NCI-H2081 (cell line): Measurements from ENCODE around the gene DPYSL4.
"Not testable (repeated sequence)": the region's sequence is repeated elsewhere in the genome, so short reads cannot be mapped to it uniquely, and the experiment has no call there.

ENCODE experiments used
- DNase-seq, 2 experiments: peaks; one replicate each; lab custom pipeline; 2025; lab: John Stamatoyannopoulos, UW

DPYSL4 gene

DNA sequence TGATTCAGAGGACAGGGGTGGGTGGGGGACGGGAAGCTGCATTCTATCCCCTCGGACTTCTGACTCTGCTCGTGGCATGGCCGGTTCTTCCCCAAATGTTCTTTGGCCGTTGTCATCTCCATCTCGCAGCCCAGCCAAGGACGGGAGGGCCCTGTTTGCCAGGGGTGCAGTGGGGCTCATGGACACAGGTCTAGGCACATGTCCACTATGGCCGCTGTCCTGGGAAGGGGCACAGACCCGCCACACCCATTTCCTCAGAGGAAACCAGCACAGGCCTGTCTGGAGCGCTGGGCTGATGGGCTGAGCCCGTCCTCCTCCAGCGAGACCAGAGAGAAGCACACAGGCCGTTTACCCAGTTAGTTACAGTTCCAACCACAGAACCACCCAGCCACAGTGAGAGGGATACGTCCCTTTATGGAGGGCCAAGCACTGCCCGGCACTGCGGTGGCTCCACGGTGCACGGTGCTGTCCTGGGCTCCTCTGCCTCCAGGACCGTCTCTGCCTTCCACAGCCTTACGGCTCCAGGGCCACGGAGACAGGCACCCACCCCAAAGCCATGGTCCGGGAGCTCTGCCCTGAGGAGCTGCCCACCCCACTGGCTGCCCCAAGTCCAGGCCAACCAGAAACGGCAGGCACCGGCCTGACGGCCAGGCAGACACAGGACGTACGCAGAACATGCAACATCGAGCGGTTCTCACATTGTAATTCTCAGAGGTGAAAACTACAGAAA is 20.2 kb downstream of the DPYSL4 start:
- DNase-seq: no peak

DNA sequence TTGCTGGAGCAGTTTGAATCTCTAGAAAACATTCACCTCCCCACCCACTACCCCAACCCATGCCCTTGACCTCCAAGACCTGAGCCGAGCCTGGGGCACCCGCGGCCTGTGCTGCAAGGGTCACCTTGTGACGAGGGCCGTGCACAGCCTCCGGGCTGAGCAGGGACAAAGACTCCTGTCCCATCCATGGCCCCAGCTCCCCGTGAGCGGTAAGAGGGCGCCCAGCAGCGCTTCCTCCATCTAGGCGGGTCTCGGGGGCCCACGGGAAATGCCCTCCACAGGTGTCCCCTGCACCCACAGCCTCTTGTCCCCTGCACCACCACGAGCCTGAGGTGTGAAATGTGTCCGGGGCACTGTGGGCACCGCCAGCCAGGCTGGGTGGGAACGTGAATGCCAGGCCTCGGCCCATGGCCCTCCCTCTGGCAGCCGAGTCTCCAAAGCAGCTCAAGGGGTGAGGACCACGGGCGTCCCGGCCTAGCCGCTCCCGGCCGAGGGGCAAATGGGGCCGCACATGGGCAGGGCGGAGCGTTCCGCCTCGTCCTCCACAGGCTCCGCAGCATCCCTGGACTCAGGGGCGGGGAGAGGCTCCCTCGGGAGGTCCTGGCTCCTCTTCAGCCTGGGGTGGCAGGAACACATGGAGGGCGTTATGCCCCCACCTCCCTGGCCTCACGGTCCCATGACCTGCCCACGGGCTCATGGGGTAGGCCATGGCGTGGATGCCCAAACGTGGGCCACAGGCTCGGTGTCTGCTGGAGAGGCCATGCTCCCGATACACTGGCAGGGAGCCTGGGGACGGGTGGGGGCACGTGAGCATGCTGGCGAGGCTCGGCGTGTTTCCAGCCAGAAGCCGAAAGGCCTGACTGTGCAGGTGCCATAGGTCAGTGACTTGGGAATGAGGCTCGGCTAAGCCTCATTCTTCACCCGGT is 21.1 kb downstream of the DPYSL4 start:
- no peak for DNase-seq

DNA sequence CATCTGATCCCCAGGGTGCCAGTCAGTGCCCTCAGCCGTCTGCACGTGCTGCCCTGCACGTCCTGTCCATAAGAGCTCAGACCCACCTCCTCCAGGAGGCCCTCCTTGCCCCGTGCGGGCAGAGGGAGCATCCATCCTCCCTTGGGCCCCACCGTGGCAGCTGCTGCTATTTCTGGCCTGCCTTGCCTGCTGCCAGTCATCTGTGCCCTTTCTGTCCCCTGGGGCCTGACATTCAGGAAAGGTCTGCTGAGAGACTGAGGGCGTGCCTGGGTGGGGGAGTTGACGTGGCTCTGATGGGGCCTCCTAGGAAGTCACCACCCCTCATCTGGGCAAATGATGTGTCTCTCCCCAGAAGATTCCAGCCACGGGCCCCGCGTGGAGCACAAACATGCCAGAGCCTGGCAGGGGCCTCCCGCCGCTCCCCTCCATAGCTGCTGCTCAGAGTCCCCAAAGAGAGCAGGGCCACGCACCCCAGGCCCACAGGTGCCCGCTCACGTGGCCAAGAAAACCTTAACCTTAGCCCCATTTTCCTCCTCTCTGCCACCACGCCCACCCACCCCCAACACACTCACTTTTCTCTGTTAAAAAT is 21.8 kb downstream of the DPYSL4 start:
- no peak for DNase-seq

DNA sequence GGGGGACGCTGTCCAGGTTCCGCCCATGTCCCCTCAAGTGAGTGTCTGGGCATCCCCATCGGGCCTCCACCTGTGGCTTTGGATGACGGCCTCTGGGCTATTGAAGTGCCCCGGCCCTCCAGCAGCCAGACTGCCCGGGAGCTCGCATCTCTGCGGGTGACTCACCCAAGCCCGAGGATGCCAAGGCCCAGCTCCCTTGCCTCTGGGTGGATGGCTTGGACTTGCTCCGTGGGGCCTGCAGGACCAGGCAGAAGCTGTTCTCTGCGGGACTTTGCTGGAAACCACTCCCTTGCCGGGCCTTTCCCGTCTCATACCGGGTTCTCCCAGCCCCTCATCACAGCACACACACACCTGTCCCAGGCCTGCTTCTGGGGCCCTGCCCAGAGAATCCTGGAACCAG is 22.4 kb downstream of the DPYSL4 start:
- no peak for DNase-seq

DNA sequence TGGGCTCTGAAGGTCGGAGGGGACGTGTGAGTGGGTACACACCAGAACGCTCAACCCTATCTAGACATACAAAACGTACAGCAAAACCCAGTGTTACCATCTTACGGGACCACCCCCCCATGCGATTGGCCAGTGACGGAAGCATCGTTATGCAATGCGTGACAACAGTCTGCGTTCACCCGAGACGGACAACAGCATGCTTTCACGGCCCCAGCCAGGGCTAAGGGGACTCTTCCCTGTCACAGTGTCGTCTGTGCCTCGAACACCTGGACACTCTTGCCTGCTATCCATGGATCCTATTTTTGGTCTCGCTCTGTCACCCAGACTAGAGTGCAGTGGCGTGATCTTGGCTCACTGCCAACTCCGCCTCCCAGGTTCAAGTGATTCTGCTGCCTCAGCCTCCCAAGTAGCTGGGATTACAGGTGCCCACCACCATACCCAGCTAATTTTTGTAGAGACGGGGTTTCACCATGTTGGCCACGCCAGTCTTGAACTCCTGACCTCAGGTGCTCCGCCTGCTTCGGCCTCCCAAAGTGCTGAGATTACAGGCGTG is 23.3 kb downstream of the DPYSL4 start:
- no peak for DNase-seq

DNA sequence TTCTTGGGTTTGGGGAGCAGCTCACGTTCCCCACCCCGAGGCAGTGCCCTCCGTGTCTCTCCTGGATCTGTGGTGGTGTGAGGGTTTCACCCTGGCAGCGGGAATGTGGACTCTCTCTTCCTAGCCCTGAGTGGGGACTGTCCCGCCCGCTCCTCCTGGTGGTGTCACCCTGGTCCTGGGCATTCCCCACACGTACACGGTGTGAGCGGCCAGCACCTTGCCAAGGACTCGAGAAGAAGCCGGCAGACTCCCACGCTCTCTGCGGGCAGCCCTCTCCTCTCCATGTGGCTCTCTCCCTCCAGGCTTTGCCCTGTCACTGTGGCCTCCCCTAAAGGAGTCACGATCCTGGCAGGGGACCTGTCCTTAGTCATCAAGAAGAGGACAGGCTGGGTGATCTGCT is 24.0 kb downstream of the DPYSL4 start:
- DNase-seq: no peak

DNA sequence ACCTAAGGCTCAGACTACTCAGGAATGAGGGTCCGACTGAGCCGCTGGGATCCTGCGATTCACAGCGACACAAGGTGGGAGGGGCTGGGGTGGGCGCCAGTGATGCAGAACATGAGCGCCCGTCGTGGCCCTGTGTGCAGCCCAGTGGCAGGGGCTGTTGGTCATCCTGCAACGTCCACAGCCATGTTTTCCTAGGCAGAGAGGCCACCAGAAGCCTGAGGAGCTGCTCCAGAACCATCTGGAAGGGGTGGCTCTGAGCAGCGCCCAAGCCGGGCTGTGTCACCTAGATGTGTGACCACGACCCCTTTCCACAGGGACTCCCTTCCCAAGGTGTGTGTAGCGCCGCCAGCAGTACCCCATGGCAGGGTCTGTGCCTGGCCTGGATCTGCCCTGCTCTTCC is 24.5 kb downstream of the DPYSL4 start:
- DNase-seq: no peak

DNA sequence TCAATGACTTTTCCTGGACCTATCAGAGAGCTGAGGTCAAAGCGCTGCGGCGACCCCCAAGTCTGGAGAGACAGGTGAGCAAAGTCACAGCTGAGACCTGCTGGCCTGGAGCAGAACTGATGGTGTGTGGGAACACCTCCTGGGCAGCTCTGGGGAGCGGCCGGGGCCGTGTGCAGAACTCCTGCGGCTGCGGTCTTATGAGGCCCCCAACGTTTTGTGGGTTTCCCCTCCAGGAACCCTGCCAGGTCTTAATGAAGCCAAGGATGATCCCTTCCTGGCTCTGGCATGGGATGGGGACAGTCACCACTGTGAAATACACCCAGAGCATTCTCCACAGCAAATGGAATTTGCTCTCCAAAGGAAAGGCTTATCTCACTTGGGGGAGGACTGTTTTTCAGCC is 26.1 kb downstream of the DPYSL4 start:
- no peak for DNase-seq

DNA sequence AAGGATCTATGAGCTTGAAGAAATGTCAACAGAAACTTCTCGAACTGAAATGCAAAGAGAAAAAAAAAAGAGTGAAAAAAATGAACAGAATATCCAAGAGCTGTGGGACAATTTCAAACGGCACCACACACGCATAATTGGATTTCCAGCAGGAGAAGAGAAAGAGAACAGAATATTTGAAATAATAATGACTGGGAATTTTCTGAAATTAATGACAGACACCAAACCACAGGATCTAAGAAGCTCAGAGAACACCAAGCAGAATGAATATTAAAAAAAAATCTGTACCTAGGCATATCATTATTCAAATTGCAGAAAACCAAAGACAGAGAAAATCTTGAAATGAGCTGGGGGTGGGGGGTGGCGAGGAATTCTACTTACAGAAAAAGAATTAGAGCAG is 27.2 kb downstream of the DPYSL4 start:
- DNase-seq: no peak

DNA sequence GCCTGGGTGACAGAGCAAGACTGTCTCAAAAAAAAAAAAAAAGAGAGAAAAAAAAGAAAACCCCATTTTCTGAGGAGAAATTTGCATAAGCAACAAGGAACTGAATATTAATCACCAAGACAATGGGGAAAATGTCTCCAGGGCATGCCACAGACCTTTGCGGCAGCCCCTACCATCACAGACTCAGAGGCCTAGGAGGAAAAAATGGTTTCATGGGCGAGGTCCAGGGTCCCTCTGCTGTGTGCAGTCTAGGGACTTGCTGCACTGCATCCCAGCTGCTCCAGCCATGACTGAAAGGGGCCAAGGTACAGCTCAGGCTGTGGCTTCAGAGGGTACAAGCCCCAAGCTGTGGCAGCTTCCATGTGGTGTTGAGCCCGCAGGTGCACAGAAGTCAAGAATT is 29.7 kb downstream of the DPYSL4 start:
- DNase-seq: not testable (repeated sequence)

DNA sequence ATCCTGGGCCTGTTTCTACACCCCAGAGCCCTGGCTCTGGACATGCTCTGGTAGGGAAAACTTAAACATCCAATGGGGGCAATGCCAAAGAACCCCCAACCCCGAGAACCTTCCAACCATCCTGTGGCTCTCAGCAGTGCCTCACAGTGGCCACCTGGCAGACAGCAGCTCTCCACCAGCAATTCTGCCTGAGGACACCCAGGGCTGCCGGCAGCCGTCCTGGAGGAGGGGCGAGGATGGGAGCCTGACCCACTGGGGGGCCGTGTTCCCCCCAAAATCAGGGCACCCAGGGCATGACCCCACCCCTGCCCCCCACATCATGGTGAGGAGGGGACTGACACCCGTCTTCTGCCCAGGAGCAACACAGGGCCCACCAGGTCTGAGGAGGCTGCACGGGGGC is 32.7 kb downstream of the DPYSL4 start:
- DNase-seq: no peak

DNA sequence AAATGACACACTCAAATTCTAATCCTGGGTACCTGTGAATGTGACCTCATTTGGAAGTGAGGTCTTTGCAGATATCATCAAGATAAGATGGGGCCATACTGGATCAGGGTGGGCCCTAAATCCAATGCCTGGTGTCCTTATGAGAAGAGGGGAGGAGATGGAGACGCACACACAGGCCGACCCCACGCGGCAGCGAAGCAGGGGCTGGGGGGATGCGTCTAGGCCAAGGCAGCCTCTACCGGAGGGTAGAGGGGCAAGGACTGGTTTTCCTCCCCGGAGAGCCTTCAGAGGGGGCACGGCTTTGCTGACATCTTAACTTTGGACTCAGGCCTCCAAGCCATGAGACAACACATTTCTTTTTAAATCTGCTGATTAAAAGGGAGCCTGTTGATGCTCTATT is 33.3 kb downstream of the DPYSL4 start:
- DNase-seq: no peak

DNA sequence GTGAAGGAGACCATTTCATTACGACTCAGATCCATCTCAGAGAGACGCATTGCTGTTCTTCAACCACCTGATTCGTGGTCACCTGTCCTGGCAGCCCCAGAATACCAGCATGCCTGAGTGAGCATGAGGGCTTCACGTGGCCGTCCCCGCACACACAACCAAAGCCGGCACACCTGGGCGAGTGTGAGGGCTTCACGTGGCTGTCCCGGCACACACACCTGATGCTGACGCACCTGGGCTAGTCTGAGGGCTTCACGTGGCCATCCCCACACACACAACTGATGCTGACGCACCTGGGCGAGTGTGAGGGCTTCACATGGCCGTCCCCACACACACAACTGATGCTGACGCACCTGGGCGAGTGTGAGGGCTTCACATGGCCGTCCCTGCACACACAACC is 34.2 kb downstream of the DPYSL4 start:
- not testable (repeated sequence) for DNase-seq

DNA sequence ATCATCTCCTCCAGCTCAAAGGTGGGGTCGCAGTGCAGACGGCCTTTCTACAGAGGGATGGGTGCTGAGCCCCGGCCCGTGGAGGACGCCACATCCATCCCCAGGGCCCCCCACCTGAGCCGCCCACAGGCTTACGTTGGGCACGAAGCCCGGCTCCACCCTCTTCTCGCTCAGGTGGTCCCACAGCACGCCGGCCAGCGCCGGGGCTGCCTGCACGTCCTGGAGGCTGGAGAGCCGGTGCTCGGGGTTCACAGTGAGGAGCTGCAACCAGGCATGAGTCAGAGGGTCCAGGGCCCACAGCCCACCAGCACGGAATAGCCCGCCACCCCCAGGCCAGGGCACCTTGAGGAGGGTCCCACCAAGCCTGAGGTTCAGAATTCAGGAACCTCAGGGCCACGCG is 36.0 kb downstream of the DPYSL4 start:
- no peak for DNase-seq

DNA sequence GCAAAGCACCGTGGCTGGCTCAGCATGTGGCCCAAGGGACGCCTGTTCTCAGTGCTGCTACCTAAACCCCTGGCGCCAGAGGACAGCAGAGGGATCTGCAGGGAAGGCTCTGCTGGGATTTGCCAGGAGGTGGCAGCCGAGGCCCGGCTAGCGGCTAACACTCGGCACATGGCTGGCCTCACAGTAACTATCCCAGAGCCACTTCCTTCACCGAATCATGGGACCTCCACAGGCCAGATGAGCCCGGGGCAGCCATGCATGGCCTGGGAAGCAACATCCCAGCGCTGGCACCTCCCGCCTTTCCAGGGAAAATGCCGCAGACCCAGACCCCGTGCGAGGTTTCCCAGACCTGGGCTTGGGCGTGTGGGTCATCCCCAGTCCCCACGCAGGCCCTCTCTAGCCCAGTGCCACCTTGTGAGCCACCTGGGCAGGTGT is 36.4 kb downstream of the DPYSL4 start:
- peak; percentile 40 to 52 for DNase-seq

DNA sequence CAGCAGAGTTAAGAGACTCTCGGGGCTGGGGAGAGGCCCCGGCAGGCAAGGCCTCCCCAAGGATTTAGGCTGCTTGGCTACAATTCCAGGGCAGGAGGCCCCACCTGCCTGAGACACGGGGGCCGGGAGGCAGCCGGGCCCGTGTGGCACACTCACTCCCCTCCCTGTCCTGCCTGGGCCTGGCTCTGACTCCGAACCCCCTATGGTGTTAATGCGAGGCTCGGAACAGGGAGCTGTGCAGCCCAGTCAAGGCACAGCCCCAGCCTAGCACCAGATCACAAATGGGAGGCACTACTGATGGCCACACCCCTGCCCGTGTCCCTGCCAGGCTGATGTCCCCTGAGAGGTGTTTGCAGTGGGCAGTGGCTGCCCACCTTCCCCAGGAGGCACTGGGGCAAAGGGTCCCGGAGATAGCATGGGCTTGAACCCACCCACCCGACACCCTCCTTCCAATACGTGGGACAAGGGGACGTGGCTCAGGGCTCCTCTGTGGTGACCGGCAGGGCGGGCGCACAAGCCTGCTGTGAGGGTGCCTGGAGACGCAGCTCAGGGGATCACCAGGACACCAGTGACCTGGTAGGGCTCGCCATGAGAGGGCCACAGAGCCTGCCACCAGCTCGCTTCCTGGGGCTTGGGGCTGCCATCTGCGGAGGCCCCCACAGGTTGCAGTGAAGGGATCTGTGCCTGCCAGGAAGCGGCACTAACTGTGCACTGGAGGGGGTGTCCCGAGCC is 37.0 kb downstream of the DPYSL4 start:
- no peak for DNase-seq

DNA sequence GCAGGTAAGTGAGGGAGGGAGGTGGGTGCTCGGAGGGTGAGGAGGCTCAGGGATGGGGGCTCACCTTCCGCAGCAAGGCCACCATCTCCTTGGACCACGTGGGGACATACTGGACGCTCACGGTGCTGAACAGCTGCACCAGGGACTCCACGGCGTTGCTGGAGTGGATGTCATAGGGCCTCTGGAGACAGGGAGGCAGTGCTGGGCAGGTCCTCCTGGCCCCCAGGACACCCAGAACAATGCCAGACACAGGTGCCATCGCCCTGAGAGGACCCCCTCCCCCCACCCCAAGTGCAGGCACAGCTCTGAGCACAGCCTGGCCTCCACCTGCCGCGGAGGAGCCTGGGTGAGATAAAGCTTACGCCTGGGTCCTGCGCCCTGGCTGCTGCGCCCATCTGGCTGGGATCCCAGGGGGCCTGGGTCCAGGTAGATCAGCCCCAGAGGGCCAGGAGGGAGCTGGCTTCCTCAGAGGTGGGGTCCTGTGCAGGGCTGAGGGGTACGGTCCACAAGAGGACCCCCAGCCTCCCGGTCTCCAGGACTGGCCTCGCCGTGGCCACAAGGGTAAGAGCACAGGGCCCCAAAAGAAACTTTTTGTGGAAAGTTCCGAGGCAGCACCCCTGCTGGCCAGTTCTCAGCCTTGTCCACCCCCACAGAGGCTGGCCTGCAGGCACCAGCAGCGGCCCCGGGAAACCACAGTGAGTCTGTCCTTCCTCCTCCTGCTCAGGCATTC is 37.8 kb downstream of the DPYSL4 start:
- DNase-seq: no peak

DNA sequence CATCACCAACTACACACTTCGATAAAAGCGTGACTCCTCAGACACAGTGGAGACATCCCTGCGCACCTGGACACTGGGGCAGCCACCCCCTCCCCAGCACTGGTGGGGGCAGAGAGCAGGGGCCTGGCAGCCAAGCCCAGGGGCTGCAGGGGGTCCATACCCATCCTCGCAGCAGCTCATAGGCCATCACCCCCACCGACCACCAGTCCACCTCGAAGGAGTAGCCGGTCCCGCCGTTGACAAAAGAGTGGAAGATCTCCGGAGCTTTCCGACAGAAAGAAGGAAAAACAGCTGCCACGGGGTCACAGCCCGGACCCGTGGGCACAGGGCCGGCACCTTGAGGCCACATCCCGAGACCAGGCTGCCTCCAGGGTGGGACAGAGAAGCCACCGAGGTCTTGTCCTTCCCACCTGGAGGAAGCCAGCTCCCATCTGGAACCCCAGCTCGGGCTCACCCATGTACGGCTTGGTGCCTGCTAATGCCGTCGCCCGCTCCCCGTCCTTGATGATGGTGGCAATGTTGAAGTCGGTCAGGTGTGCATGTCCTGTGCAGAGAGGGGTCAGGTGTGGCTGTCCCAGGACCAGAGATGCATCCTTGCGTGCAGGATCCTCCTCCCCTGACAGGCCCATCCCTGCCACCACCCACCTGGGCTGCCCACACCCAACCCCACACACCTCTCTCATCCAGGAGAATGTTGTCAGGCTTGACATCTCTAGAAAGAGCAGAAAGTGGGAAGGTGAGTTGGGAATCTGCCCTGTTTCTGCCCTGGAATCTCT is 38.5 kb downstream of the DPYSL4 start:
- no peak for DNase-seq

DNA sequence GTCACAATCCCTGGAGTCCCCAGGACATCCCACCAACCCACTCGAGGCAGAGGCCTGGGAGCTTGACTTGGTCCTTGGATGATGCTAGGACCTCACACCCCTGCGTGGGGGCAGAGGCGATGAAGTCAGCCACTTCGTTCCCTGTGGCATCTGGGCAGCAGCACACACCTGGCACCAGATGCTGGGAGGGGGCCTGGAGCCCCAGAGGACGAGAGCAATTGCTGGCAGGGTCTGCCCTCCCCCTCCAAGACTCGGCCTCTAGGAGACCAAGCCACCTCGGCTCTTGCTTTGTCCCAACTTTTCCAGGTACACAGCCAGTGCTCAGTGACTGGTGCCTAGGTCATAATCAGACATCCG is 39.1 kb downstream of the DPYSL4 start:
- DNase-seq: no peak

DNA sequence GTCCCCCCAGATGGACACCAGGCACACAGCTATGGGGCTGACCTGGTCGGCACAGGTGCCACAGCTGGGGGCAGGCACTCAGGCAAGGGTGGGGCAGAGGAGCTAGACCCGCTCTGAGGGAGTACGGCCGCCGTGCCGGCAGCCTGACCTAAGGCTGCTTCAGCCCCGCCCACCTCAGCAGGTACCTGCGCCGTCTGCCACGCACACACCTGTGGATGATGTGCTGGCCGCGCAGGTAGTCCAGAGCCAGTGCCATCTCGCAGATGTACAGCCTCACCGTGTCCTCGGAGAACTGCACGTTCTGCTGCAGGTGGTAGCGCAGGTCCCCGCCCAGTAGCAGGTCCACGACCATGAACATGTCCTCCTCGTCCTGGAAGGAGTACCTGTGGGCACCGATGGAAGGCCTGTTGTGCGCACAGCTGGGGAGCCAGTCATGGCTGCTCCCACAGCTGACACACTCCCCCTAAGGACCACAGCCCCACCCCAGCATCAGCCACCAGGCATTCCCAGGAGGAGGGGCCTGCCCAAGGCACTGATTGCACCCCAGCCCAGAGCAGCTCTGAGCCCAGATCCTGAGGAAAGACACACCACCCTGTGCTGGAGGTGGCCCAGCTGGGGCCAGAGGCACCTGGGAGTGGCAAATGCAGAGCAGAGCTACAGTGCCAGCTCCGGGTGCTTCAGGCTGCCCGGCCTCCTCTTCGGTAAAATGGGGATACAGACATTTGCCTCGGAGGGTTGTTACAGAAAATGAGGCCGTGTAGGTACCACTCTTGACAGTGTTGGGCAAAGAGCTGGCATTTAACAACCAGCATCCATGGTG is 40.0 kb downstream of the DPYSL4 start:
- DNase-seq: no peak
